NK-92 (cell line): ENCODE results near the gene ZFAND3.

ENCODE experiments used
- DNase-seq: peaks from one replicate; lab custom pipeline; 2025; ENCODE audit not compliant: unreplicated experiment; lab: John Stamatoyannopoulos, UW

ZFAND3 gene

DNA sequence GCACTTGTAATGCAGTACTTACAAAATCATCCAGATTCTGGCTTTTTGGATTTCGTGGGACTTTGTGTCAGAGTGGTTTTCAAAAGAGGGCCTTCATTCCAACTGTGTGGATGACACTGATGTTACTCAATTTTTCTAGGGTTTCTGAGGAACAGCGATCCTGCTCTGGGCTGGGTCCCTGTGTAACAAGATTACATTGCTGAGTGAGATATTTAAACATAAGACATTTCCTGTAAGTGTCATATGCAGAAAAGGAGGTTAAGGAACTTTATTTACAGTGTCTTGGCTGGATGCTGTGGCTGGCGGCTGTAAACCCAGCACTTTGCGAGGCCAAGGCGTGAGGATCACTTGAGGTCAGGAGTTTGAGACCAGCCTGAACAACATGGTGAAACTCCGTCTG lies 6.7 kb downstream of the ZFAND3 start:
- DNase-seq = no peak

DNA sequence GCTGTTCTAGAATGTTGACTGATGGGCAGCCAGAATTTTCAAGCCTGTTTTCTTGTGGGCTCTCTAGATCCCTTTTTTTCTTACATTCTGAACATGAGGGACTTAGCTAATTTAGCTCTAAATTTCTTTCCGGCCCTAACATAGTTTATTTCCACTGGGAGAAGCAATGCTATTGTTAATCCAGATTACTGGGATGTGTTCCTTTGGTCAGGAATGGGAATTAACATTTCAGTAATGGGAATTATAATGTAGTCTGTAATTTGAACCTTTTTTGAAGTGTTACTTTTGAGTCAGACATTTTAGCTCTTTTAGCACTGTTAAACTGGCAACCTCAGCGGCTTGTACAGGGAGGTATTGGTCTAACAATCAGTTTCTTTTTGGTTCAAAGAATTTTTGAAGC lies 7.5 kb downstream of the ZFAND3 start:
- DNase-seq = no peak

DNA sequence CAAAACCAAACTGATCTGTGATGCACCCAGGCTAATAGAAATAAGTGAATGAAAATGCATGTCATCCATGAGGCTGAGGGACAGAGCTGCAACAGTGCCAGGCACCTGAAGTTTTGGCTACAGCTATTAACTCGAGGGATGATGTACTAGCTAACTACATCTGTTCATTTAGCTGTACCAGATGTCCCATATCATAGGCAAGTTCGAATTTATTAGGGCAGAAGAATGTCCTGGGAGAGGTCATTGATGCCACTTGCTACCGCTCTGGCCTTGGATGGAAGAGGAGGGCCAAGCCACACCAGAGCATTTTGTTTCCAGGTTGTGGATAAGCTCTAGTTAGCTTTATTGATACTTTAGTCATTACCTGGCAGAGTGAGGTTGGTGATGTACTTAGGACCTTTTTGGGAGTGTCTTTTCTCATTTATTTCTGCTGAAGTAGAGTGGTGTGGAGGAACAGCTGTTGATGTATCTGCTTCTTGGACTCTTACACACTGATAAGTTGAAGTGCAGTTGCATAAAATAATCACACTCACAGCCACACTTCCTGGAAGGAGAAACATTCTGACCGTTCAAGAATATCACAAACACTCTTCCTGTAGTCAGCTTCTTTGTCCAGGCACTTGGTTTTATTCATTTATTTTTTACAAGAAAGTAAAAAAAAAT lies 8.2 kb downstream of the ZFAND3 start:
- no peak for DNase-seq

DNA sequence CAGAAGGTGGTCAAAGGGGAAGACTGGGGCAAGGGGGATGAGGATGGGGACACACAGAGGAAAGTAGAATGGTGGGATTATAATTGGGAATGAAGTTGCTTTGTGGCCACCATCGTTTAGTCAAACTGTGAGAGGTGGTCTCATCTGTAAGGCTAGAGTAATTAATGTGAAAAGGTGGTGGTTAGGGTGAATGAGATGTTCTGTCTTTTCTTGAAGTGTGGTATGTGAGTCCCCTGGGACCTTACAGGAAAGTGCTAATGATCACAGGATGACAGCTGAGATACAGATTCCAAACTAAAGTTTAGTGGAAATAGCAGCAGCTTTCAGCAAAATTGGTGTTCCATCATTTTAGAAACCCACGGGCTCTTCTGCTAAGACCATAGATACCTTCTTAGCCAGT lies 10.7 kb downstream of the ZFAND3 start:
- DNase-seq = no peak

DNA sequence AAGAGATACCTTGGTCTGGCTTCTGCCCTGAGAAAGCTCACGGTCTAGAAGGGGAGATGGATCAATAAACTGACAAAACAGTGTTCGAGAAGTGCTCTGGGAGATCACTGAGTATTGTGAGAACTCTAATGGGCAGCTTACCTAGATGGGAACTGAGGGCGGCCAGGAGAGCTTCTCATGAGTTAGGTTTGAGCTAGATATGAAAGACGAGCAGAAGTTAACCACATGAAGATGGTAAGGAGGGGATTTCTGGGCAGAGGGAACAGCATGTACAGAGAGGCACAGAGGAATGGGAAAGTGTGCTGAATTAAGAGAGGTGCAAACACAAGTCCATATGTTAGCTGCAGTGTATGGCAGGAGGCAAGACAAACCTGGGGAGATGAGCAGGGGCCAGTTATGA lies 11.9 kb downstream of the ZFAND3 start:
- no peak for DNase-seq

DNA sequence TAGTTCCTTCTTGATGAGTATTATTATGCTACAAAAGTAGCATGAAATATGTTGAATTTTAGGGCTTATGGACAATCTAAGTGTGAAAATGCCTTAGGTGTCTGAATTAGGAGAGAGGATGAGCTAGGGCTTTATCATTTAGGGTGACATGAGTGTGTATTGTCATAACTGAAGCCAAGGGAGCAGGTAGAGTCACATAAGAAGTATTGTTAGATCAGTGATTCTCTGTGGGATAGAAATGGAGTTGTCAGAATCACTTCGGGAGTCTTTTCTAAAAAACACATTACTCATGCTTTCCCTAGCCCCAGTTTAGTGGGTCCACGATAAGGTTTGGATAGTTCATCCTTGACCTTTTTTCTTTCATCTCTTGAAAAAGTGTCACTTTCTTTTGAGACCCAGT lies 16.4 kb downstream of the ZFAND3 start:
- DNase-seq = no peak

DNA sequence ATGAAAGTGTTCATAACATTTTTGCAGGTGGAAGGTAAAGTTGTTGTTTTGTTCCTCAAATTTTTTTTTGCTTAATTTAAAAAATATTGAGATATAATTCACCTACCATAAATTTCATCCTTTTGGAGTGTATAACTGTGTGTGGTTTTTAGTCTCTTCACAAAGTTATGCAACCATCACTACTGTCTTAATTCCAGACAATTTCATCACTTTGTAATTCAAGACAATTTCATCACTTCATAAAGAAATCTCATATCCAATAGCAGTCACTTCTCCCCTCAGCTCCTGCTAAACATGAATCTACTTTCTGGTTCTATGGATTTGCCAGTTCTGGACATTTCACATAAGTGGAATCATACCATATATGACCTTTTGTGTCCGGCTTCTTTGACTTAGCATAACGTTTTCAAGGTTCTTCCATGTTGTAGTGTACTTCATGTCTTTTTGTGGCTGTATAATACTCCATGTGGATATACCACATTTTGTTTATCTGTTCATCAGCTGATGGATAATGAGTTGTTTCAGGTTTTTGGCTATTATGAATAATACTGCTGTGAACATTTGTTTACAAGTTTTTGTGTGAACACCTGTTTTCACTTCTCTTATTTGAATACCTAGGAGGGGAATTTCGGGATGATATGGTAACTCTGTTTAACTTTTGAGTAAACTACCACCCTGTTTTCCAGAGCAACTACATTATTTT lies 18.8 kb downstream of the ZFAND3 start:
- no peak for DNase-seq

DNA sequence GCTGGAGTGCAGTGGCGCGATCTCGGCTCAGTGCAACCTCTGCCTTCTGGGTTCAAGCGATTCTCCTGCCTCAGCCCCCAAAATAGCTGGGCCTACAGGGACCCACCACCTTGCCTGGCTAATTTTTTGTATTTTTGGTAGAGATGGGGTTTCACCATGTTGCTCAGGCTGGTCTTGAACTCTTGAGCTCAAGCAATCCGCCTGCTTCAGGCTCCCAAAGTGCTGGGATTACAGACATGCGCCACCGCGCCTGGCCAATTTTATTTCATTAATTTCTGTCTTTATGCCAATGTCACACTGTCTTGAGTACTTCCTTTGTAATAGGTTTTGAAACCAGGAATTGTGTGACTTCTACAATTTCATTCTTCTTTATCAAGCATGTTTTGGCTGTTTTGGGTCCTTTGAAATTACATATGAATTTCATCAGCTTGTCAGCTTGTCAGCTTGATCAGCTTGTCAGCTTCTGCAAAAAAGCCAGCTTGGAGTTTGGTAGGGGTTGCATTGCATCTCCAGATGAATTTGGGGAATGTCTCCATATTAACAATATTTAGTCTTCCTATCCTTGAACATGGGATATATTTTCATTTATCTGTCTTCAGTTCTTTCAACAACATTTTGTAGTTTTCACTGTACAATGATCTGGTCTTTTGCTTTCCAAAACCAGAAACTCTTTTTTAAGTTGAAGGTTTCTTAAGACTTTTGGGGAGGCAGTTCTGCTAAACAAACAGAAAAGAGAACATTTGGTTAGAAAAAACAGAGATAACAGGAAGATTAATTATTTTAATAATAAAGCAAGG lies 20.8 kb downstream of the ZFAND3 start:
- no peak for DNase-seq

DNA sequence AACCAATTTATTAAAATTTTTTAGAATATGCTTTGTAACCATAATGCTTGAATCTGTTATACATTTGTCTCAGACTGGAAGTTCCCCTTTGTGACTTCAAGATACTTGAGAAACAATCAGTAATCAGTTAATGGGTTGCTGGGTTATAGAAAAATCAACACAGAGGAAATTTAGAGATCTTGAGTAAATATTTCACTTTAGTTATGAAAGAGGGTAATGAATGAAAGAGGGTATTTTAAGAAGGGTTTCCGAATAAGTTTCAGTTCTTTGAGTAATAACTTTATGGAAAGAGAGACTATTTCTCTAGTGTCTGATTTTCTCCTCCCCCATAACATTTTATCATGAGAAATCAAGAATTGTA lies 21.4 kb downstream of the ZFAND3 start:
- DNase-seq = no peak

DNA sequence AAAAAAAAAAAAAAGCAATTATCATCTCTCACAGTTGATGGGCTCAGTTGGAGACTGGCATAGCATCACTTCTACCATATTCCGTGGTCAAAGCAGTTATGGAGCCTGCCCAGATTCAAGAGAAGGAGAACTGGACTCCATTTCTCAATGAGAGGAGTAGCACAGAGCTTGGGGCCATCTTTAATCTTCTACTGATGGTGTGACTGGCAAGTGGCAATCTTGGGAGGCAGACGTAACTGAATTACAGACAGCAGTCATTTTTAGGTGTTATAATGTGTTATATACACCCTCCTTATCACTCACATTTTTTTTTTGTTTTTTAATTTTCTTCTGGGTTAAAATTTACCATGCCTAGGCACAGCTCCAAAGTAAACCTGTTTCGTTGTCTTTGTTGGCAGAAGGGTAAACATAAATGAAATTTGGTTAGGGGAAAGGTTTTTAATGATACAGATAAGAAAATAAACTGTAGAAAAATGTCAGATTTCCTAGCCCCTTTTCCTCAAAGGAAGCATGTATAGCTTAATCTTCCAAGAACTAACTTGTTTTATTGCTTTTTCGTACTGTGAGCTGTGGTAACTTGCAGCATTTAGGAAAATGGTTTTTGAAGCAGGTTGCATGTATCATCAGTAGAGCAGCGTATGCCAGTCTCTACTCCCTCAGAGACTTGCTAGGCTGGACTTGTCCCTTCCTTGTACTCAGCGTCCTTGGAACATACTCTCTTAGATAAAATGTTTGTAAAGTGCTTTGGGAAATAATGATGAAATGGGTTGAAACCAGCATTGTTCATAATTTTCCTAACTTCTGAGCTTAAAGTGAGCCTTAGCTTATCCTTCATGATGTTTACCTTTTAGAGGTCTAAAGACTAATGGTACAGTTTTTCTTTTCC lies 25.7 kb downstream of the ZFAND3 start:
- no peak for DNase-seq

DNA sequence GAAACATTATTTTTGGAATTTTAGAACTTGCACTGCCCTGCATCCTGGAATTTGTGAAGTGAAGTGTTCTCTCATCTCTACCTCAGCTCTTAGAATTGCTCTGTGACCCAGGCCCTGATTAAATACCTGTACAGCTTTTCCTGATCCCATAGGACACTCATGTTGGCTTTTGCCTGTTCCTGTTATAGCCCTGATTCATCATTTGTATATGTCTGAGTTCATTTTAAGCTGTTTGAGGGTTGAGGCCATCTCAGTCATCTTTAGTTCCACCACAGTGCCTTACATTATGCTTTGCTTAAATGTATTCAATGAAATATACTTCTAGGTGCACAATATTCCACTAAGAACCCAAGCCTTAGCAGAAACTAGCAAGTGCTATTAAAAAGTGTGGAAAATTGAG lies 26.4 kb downstream of the ZFAND3 start:
- no peak for DNase-seq

DNA sequence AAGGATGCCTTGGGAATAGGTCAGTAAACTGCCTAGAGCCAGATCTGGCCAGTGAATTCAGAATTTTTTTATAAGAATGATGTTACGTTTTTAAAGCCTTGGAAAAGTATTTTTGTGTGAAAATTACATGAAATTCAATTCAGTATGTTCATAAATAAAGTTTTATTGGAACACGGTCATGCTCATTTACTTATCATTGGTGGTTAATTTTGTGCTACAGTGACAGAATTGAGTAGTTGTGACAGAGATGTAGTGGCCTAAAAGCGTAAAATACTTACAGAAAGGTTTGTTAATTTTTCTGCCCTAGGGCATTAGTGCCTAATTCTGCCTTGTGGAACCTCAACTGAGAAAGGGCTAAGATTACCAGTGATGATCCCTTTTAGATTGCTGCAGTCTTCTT lies 28.2 kb downstream of the ZFAND3 start:
- DNase-seq = no peak

DNA sequence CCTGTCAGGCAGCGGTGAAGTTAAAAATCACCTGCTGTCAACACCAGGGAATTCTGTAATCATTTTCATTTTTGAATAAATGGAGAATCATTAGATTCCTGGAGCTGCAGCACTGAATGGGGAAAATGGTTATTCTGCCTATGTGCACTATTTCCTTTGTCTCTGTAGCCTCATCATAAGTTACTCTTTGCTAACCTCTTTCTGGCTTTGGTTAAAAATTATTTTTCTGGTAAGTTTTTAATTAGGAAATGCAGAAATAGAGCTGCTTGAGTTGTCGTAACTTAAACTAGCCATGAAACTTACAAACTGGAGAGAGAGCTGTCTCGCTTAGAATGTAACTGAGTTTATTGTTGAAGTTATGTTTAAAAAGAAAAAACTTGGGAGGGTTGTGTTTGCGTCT lies 28.8 kb downstream of the ZFAND3 start:
- DNase-seq = no peak

DNA sequence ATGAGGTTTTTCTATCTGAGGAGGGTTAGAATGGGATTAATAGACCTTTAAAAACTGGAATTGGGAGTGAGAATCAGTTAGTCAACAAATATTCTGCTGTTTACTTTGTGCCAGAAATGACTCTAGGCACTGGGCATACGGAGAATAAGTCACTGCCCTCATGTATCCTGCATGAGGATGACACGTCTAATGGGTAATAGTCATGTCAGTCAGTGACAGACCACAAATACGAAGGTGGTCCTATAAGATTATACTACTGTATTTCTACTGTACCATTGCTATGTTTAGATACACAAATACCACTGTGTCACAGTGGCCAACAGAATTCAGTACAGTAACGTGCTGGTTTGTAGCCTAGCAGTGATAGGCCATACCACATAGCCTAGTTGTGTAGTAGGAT lies 30.7 kb downstream of the ZFAND3 start:
- no peak for DNase-seq

DNA sequence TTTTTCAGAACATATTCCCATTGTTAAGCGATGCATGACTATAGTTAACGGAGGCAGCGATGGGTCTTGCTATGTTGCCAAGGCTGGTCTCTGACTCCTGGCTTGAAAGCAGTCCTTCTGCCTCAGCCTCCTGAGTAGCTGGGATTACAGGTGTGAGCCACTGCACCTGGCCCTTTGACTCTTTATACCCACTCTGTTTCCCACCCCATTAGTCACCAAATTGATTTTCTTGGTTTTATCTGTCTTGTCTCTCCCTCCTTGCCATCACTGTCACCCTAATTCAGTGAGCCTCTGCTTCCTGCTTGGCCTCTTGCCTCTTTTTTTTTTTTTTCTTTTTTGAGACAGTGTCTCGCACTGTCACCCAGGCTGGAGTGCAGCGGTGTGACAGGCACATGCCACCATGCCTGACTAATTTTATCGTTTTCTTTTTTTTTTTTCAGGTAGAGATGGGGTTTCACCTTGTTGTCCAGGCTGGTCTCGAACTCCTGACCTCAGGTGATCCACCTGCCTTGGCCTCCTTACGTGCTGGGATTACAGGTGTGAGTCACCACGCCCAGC lies 31.3 kb downstream of the ZFAND3 start:
- no peak for DNase-seq

DNA sequence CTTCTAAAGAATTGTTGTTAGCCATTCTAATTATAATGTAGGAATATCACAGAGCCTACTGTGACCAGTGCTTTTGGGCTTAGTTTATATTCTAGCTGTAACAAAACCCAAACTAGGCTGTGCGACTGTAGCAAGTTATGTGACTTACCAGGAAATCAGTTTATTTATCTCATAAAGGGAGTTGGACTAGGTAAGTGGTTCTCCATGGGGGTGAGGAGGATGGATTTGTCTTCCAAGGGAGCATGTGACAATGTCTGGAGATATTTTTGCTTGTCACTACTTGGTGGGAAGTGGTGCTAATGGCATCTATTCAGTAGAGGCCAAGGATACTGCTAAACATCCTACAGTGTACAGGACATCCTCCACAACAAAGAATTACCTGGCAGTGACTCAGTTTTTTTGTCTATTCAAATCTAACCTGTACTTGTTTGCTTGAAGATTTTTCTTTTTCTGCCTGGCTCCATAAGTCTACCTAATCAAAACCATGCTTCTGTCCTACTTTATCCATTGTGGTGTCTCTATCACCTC lies 32.5 kb downstream of the ZFAND3 start:
- no peak for DNase-seq

DNA sequence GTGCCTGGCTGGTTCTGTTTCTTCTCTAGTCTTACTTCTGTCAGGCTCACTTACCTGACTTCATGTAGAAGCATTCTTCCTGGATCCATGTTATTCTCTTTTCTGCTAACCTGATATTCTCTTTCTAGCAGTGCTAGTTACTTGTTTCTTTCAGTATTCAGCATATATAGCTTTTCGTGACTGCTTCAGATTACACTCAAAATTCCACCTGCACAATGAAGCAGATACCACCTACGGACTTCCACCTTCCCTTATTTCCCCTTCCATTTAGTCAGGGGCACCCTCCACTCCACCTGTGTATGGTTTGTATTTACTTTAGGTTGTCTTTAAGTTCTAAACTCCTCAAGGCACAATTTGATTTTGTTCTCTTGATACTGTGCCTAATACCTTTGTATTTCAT lies 36.8 kb downstream of the ZFAND3 start:
- DNase-seq = no peak

DNA sequence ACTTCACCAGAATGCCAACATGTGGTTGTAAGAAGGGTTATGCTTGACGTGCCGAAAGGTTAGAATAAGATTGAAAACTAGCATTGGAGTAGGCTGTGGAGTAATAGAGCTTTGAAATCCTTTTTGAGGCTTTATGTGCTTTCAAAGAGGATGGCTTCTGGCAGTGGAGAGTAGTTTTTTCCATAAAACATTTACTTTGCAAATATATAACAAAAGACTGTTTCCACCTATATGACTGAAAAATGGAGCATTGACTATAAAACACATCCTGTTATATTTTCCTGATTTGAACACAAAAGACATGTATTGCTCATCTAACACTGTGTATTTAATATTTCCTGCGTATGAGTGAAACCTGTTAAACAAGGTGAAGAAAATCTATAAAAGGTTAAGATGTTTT lies 38.8 kb downstream of the ZFAND3 start:
- no peak for DNase-seq

DNA sequence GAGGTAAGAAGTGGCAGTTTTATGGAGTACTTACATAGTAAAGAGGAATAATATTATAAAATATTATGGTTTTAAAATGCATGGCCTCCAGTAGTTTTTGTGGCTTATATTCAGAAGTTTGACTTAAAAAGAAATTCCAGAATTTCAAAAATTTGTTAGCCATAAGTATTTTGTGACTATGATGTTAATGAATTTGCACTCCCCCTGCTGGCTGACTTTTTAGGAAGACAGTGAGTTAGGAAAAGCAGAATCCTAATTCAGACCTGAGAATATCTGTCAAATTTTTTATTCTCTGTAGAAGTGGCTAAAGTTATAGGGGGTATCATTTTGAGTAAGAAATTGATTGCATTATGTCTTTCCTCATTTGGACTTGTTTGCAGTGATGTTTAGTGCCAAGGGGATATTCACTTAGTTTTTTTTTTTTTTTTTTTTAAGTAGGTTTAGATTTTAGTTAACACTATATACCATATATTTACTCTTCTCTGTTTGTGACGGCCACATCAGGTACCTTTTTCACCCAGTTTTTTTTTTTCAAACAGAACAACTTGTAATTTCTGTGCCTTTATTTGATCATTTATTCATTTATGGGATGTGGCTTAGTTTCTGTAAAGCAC lies 40.8 kb downstream of the ZFAND3 start:
- DNase-seq = no peak

DNA sequence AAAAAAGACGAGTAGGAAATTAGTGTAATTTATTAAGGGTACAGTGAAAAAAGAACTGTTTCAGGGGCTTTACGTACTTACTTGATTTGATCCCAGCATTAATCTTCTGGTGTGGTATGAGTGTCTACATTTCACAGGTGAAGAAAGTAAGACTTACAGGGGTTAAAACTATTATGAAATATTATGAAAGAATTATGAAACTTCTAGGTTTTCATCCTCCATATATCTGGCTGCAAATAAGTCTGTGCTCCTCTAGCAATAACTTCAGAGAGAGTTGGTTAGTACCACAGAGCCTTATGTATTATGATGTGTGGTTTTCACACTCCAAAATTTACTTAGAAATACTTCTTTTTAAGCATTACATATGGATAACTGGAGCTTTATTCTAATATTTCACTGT lies 41.9 kb downstream of the ZFAND3 start:
- DNase-seq = no peak
